OCI-LY1 (cell line): ENCODE data around the gene COLQ.

Experiments
- EZH2 ChIP-seq: fragments of 200-600 bp; sonication (generic), shearing (Covaris generic); IDR thresholded peaks from 2 replicates; pipeline ENCODE4 v1.8.0; 2017; ENCODE audit warnings: borderline replicate concordance, mixed run types, mild to moderate bottlenecking, antibody characterized with exemption, low read length, moderate library complexity, mixed read lengths
- TF ChIP-seq, protein P1 (sequence below): fragments of 200-600 bp; sonication (generic), shearing (Covaris generic); IDR thresholded peaks from 2 replicates; pipeline ENCODE4 v1.5.1; 2017; ENCODE audit warnings: mild to moderate bottlenecking, antibody characterized with exemption, low read length, moderate library complexity, mixed read lengths

DNA sequence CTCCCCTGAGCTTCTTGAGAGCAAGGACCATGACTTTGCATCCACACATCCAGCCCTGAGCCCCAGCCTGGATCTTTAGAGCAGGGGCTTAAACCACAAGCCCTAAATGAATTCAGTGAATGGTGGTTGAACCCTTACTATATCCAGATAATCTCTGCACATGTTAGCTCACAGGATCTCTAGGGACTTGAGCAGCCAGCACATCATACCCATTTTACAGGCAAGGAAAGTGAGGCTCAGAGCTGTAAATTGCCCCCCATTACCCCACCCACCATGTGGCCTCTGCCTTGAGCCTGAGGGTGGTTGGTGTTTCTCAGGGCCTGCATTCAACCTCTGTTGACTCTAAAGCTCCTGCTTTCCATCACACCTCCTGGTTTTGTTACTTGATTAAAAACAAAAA, 66.5 kb downstream of the COLQ start:
- TF ChIP-seq, protein P1, sequence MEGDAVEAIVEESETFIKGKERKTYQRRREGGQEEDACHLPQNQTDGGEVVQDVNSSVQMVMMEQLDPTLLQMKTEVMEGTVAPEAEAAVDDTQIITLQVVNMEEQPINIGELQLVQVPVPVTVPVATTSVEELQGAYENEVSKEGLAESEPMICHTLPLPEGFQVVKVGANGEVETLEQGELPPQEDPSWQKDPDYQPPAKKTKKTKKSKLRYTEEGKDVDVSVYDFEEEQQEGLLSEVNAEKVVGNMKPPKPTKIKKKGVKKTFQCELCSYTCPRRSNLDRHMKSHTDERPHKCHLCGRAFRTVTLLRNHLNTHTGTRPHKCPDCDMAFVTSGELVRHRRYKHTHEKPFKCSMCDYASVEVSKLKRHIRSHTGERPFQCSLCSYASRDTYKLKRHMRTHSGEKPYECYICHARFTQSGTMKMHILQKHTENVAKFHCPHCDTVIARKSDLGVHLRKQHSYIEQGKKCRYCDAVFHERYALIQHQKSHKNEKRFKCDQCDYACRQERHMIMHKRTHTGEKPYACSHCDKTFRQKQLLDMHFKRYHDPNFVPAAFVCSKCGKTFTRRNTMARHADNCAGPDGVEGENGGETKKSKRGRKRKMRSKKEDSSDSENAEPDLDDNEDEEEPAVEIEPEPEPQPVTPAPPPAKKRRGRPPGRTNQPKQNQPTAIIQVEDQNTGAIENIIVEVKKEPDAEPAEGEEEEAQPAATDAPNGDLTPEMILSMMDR: no peak
- TF ChIP-seq EZH2: no peak
